Erythroblast (primary cell): Measurements from ENCODE around the gene TSHZ2.

Source experiments
- DNase-seq, 2 experiments: peaks; one replicate each; lab custom pipeline; 2025; lab: John Stamatoyannopoulos, UW
- GATA1 ChIP-seq: IDR thresholded peaks from 2 replicates; pipeline ENCODE4 v1.6.1; 2011; ENCODE audit warnings: low read depth, mild to moderate bottlenecking, control low read depth, low read length, moderate library complexity
- POLR2A ChIP-seq: IDR thresholded peaks from 2 replicates; pipeline ENCODE4 v1.6.1; 2011; ENCODE audit warnings: mild to moderate bottlenecking, low read length

Gene TSHZ2

GRCh38 chr20:53385941-53386767 is 414.0 kb downstream of the TSHZ2 start:
- no peak for TF ChIP-seq GATA1
- TF ChIP-seq POLR2A: no peak
- DNase-seq: no peak

- DNase-seq: no peak
- no peak for TF ChIP-seq GATA1
- TF ChIP-seq POLR2A: no peak
These were observed 416.0 kb downstream of the TSHZ2 start for GRCh38 chr20:53387983-53388675.

GRCh38 chr20:53389516-53390300 is 417.6 kb downstream of the TSHZ2 start:
- DNase-seq: no peak
- no peak for TF ChIP-seq POLR2A
- no peak for TF ChIP-seq GATA1

- no peak for DNase-seq
These were observed 418.6 kb downstream of the TSHZ2 start for GRCh38 chr20:53390770-53391169.

GRCh38 chr20:53394433-53394832 is 422.3 kb downstream of the TSHZ2 start:
- no peak for TF ChIP-seq GATA1
- TF ChIP-seq POLR2A: no peak
- DNase-seq: no peak

More at GRCh38 chr20:53390770-53391169, 418.6 kb downstream of the TSHZ2 start:
- TF ChIP-seq POLR2A (no peak), GATA1 (no peak)

- TF ChIP-seq POLR2A: no peak
- no peak for TF ChIP-seq GATA1
- DNase-seq: no peak
These were observed 423.2 kb downstream of the TSHZ2 start for GRCh38 chr20:53395188-53395923.

GRCh38 chr20:53399083-53399482 is 426.9 kb downstream of the TSHZ2 start:
- no peak for TF ChIP-seq GATA1
- TF ChIP-seq POLR2A: no peak
- DNase-seq: no peak

GRCh38 chr20:53399592-53400335 is 427.6 kb downstream of the TSHZ2 start:
- DNase-seq: no peak
- no peak for TF ChIP-seq POLR2A
- no peak for TF ChIP-seq GATA1

GRCh38 chr20:53402233-53403005 is 430.3 kb downstream of the TSHZ2 start:
- no peak for TF ChIP-seq POLR2A
- TF ChIP-seq GATA1: no peak
- no peak for DNase-seq

GRCh38 chr20:53403029-53403428 is 430.9 kb downstream of the TSHZ2 start:
- no peak for DNase-seq
- TF ChIP-seq POLR2A (no peak), GATA1 (no peak)

GRCh38 chr20:53405139-53405538 is 433.0 kb downstream of the TSHZ2 start:
- TF ChIP-seq GATA1 (no peak), POLR2A (no peak)
- DNase-seq: no peak

- no peak for DNase-seq
- TF ChIP-seq POLR2A (no peak), GATA1 (no peak)
These were observed 434.4 kb downstream of the TSHZ2 start for GRCh38 chr20:53406580-53406979.
